ENCODE results near the gene THSD7A. TPM values are rescaled to one million over a fixed set of nuclear protein-coding genes. Genes with fewer than 3 reads are reported as not detected.
"Not testable (repeated sequence)": the region's sequence is repeated elsewhere in the genome, so short reads cannot be mapped to it uniquely, and the experiment has no call there.

The THSD7A gene
- total and polyA plus RNA-seq, 7 experiments from 2014 or later: 1.2 to 1.3 TPM; not detected in 5

GRCh38 chr7:11538751-11539299, 293.2 kb downstream of the THSD7A start:
- CTCF ChIA-PET: no interaction called here
- Histone ChIP-seq H3K9me3 (ENCODE audit: control insufficient read depth in 2 of 3, low read length in 3 of 3) (no peaks in the 10 kb centered on the region), H3K27me3 (ENCODE audit: control insufficient read depth in 2 of 2, insufficient read depth in 2 of 2, low read length in 2 of 2) (no peaks in the 10 kb centered on the region), H3K27ac (ENCODE audit: low read depth, low read length) (no peak overlapping the region), H3K4me3 (ENCODE audit: low read length) (no peak overlapping the region), H3K36me3 (ENCODE audit: control insufficient read depth in 2 of 3, insufficient read depth in 3 of 3, low read length in 3 of 3) (no peaks in the 10 kb centered on the region), H3K4me1 (ENCODE audit: control insufficient read depth in 2 of 2, insufficient read depth in 2 of 2, low read length in 2 of 2) (no peaks in the 10 kb centered on the region)
- DNase-seq (no peak), ATAC-seq (no peak)
- H3K27me3 Mint-ChIP-seq: no peaks in the 10 kb centered on the region
- intact Hi-C loops (cut with micrococcal nuclease): no loop called here
- peaks cover 0 to 11% (median 3%) of the 10 kb centered on the region in 11 donors for H3K9me3 Mint-ChIP-seq
- H3K36me3 Mint-ChIP-seq: no peaks in the 10 kb centered on the region
- POLR2A ChIA-PET: no interaction called here
- peaks cover 0 to 1% (median 0%) of the 10 kb centered on the region in 7 donors for H3K4me1 Mint-ChIP-seq
- H3K27ac Mint-ChIP-seq: no peak overlapping the region
- no peak overlapping the region for H3K4me3 Mint-ChIP-seq

GRCh38 chr7:11533229-11533820, 298.7 kb downstream of the THSD7A start:
- H3K9me3 ChIP-seq (ENCODE audit: control insufficient read depth in 2 of 3, low read length in 3 of 3): no peaks in the 10 kb centered on the region
- H3K4me1 Mint-ChIP-seq: no peaks in the 10 kb centered on the region
- H3K27ac Mint-ChIP-seq: no peak overlapping the region
- H3K9me3 Mint-ChIP-seq: peaks cover 0 to 11% (median 1%) of the 10 kb centered on the region in 11 donors
- H3K27me3 ChIP-seq (ENCODE audit: control insufficient read depth in 2 of 2, insufficient read depth in 2 of 2, low read length in 2 of 2): no peaks in the 10 kb centered on the region
- no peaks in the 10 kb centered on the region for H3K4me1 ChIP-seq (ENCODE audit: control insufficient read depth in 2 of 2, insufficient read depth in 2 of 2, low read length in 2 of 2)
- H3K36me3 Mint-ChIP-seq: no peaks in the 10 kb centered on the region
- no peak for DNase-seq
- no peak overlapping the region for H3K4me3 Mint-ChIP-seq
- intact Hi-C loops (cut with micrococcal nuclease): no loop called here
- no peaks in the 10 kb centered on the region for H3K27me3 Mint-ChIP-seq
- no peak overlapping the region for H3K4me3 ChIP-seq (ENCODE audit: low read length)
- POLR2A ChIA-PET: no interaction called here
- no peak for ATAC-seq
- no peaks in the 10 kb centered on the region for H3K36me3 ChIP-seq (ENCODE audit: control insufficient read depth in 2 of 3, insufficient read depth in 3 of 3, low read length in 3 of 3)
- CTCF ChIA-PET: no interaction called here
- no peak overlapping the region for H3K27ac ChIP-seq (ENCODE audit: low read depth, low read length)

- intact Hi-C loops (cut with micrococcal nuclease): no loop called here
- no peaks in the 10 kb centered on the region for H3K4me1 Mint-ChIP-seq
- POLR2A ChIA-PET: no interaction called here
- H3K9me3 ChIP-seq (ENCODE audit: control insufficient read depth in 2 of 3, low read length in 3 of 3): no peaks in the 10 kb centered on the region
- no peak for DNase-seq
- no peak overlapping the region for H3K27ac Mint-ChIP-seq
- H3K4me3 ChIP-seq (ENCODE audit: low read length): no peak overlapping the region
- peaks cover 0 to 11% (median 0%) of the 10 kb centered on the region in 11 donors for H3K9me3 Mint-ChIP-seq
- H3K27me3 ChIP-seq (ENCODE audit: control insufficient read depth in 2 of 2, insufficient read depth in 2 of 2, low read length in 2 of 2): no peaks in the 10 kb centered on the region
- H3K4me3 Mint-ChIP-seq: no peak overlapping the region
- H3K36me3 ChIP-seq (ENCODE audit: control insufficient read depth in 2 of 3, insufficient read depth in 3 of 3, low read length in 3 of 3): no peaks in the 10 kb centered on the region
- no peaks in the 10 kb centered on the region for H3K27me3 Mint-ChIP-seq
- no peaks in the 10 kb centered on the region for H3K36me3 Mint-ChIP-seq
- no peak for ATAC-seq
- CTCF ChIA-PET: no interaction called here
- no peak overlapping the region for H3K27ac ChIP-seq (ENCODE audit: low read depth, low read length)
- no peaks in the 10 kb centered on the region for H3K4me1 ChIP-seq (ENCODE audit: control insufficient read depth in 2 of 2, insufficient read depth in 2 of 2, low read length in 2 of 2)
Observed at GRCh38 chr7:11529382-11529781, 302.6 kb downstream of the THSD7A start.

- intact Hi-C loops (cut with micrococcal nuclease): no loop called here
- no peaks in the 10 kb centered on the region for H3K36me3 Mint-ChIP-seq
- no peak overlapping the region for H3K27ac Mint-ChIP-seq
- no peaks in the 10 kb centered on the region for H3K36me3 ChIP-seq (ENCODE audit: control insufficient read depth in 2 of 3, insufficient read depth in 3 of 3, low read length in 3 of 3)
- H3K4me3 Mint-ChIP-seq: no peak overlapping the region
- no peaks in the 10 kb centered on the region for H3K4me1 ChIP-seq (ENCODE audit: control insufficient read depth in 2 of 2, insufficient read depth in 2 of 2, low read length in 2 of 2)
- H3K27ac ChIP-seq (ENCODE audit: low read depth, low read length): no peak overlapping the region
- no peaks in the 10 kb centered on the region for H3K27me3 Mint-ChIP-seq
- ATAC-seq (no peak), DNase-seq (no peak)
- ChIA-PET CTCF (no interaction called here), POLR2A (no interaction called here)
- no peaks in the 10 kb centered on the region for H3K27me3 ChIP-seq (ENCODE audit: control insufficient read depth in 2 of 2, insufficient read depth in 2 of 2, low read length in 2 of 2)
- no peaks in the 10 kb centered on the region for H3K4me1 Mint-ChIP-seq
- H3K9me3 Mint-ChIP-seq: peaks cover 0 to 11% (median 0%) of the 10 kb centered on the region in 11 donors
- H3K4me3 ChIP-seq (ENCODE audit: low read length): no peak overlapping the region
- no peaks in the 10 kb centered on the region for H3K9me3 ChIP-seq (ENCODE audit: control insufficient read depth in 2 of 3, low read length in 3 of 3)
Observed at GRCh38 chr7:11527707-11528106, 304.3 kb downstream of the THSD7A start.

- Mint-ChIP-seq H3K4me3 (no peak overlapping the region), H3K9me3 (peaks cover 0 to 8% (median 0%) of the 10 kb centered on the region in 11 donors), H3K27me3 (no peaks in the 10 kb centered on the region), H3K27ac (no peak overlapping the region), H3K36me3 (peaks cover 0 to 3% (median 0%) of the 10 kb centered on the region in 5 donors), H3K4me1 (no peaks in the 10 kb centered on the region)
- ChIA-PET POLR2A (no interaction called here), CTCF (no interaction called here)
- no peaks in the 10 kb centered on the region for H3K9me3 ChIP-seq (ENCODE audit: control insufficient read depth in 2 of 3, low read length in 3 of 3)
- DNase-seq (no peak), ATAC-seq (no peak)
- intact Hi-C loops (cut with micrococcal nuclease): no loop called here
- H3K4me1 ChIP-seq (ENCODE audit: control insufficient read depth in 2 of 2, insufficient read depth in 2 of 2, low read length in 2 of 2): no peaks in the 10 kb centered on the region
- H3K27ac ChIP-seq (ENCODE audit: low read depth, low read length): no peak overlapping the region
- H3K4me3 ChIP-seq (ENCODE audit: low read length): no peak overlapping the region
- H3K27me3 ChIP-seq (ENCODE audit: control insufficient read depth in 2 of 2, insufficient read depth in 2 of 2, low read length in 2 of 2): no peaks in the 10 kb centered on the region
- no peaks in the 10 kb centered on the region for H3K36me3 ChIP-seq (ENCODE audit: control insufficient read depth in 2 of 3, insufficient read depth in 3 of 3, low read length in 3 of 3)
Observed at GRCh38 chr7:11524476-11525397, 307.3 kb downstream of the THSD7A start.

GRCh38 chr7:11521964-11522499, 310.0 kb downstream of the THSD7A start:
- H3K9me3 Mint-ChIP-seq; H3K27ac Mint-ChIP-seq; POLR2A ChIA-PET; H3K27me3 ChIP-seq (ENCODE audit: control insufficient read depth in 2 of 2, insufficient read depth in 2 of 2, low read length in 2 of 2); H3K4me1 Mint-ChIP-seq; CTCF ChIA-PET; H3K4me1 ChIP-seq (ENCODE audit: control insufficient read depth in 2 of 2, insufficient read depth in 2 of 2, low read length in 2 of 2); intact Hi-C loops (cut with micrococcal nuclease); DNase-seq; H3K4me3 Mint-ChIP-seq; H3K9me3 ChIP-seq (ENCODE audit: control insufficient read depth in 2 of 3, low read length in 3 of 3); H3K27ac ChIP-seq (ENCODE audit: low read depth, low read length); H3K36me3 ChIP-seq (ENCODE audit: control insufficient read depth in 2 of 3, insufficient read depth in 3 of 3, low read length in 3 of 3); H3K4me3 ChIP-seq (ENCODE audit: low read length); H3K27me3 Mint-ChIP-seq; H3K36me3 Mint-ChIP-seq; ATAC-seq: not testable (repeated sequence)
